ENCODE results near the gene MPZL3.

The MPZL3 gene

DNA sequence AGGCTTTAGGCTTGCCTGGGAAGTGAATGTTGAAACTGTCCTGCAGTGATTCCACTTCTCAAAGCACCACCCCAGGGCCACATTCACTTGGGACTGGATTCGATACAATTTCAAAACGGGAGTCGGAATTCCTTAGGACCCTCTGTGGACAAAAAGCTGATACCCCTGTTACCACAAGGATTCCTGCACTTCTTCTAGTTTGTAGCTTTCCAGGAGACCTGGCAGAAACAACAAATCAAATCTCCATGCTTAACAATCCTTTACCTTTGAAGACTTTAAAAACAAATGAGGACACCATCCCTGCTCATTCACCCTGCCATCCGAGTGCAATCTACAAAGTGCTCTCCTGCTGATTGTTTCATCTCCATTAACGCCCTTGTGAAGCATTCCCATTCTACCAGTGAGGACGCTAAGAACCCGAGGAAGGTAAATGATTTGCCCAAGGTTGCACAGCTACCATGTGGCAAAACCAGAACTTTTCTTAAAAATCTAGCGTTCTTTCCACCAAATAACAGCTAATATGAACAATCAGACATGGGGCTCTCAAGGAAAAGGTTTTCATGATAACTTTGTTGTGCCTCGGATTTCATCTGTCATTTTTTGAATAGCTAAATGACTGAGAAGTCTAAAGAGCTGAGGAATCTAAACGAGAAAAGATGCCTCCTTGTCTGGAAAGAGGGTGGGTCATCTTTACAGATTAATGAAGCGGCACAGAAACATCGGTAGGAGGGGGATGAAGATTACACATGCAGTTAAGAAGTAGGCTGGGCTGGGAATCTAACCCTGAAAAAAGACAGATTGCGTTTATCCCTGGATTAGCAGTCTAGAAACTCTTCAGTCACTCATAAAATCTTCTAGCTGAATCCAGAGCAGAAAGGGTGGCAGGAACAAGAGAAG, 12.7 kb upstream of the MPZL3 start:
- no peak for DNase-seq

DNA sequence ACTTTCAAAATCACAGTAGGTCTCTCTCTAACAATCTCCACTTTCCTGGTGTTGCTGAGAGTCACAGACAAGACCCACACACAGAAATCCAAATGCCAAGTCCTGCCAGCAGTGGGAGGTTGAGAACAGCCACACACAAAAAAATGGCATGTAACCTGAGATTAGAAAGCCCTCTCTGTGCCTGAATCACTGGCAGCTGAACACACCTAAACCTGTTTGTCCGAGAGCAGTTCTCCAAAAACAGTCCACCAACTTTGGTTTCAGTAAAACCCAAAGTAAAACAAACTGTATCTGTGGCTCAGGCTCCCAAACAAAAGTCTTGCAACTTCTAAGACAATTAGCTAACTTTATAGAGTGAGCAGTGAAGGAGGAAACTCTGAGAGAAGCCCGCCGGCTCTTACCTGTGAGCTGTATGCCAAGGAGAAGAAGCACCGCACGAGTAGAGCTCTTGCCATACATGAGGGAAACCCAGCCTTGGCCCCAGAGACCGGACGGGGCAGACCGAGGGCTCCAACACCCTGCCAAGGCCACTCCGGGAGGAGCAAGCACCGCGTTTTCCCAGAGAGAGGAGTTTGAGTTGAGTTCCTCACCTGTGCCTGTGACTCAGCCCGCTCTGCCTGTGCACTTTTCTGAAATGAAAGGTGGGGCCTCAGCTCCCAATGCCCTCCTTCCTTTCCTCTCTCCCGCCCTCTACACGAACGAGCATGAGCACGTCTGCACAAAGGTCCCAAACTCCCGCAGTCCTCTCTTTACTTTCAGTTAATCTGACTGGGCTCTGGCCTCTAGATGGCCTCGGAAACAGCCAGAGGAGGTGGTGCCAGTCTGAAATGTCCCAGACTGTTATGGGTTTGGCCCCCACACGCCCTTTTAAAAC, 11.8 kb upstream of the MPZL3 start, which contains the start of gene MPZL2:
MPZL2 (minus strand) TSS at position 603 of the 874 bp plus-strand sequence; CDS start at position 459, 144 bp downstream.
- no peak for DNase-seq

DNA sequence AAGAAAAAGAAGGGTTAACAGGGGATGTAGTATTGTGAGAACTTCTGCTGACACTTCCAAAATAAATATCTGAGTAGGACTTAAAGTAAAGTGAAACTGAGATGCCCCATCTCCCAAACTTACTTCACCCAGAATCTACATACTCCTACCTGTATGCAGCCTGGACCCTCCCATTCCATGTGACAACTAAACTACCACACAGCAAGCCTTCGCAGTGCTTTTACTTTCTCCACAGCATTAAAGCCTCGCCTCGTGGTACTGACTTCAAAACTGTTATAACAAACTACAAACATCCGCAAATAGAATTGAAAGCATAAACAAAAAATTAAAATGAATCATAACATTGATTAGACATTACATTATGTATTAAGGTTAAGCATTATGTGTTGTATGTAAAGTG, 10.9 kb upstream of the MPZL3 start:
- DNase-seq, result no peak

DNA sequence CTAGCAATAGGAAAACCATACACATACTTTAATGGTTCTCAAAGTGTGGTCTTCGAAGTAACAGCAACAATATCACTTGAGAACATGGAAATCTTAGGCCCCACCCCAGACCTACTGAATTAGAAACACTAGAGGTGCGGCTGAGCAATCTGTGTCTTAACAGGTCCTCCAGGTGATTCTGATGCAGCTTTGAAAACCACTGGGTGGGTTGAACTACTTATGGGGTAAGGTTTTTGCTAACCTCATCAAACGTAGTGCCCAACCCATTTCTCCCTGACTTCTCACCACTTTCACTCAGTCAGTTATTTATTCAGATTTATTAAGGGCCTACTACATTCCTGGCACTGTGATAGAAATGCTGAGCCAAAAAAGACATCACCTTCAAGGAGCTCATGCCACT, 8.2 kb upstream of the MPZL3 start:
- no peak for DNase-seq

DNA sequence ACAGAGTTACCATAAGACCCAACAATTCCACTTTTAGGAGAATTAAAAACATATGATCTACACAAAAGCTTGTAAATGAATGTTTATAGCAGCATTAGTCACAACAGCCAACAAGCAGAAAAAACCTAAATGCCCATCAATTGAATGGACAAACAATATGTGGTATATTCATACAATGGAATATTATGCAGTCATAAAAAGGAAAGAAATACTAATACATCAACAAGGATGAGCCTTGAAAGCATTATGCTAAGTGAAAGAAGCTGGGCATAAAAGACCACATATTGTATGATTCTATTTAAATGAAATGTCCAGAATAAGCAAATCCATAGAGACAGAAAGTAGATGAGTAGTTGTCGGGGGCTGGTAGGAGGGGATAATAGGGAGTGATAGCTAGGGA, 7.0 kb upstream of the MPZL3 start:
- no peak for DNase-seq

DNA sequence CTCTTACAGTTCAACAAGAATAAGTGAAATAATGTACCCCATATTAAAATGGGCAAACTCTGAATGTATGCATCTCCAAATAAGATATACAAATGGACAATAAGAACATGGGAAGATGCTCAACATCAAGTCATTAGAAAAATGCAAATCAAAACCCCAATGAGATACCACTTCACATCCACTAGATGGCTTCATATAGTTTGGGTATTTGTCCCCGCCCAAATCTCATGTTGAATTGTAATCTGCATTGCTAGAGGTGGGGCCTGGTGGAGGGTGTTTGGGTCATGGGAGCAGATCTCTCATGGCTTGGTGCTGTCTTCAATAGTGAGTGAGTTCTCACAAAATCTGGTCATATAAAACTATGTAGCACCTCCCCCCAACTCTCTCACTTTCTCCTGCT, 6.2 kb upstream of the MPZL3 start:
- no peak for DNase-seq

DNA sequence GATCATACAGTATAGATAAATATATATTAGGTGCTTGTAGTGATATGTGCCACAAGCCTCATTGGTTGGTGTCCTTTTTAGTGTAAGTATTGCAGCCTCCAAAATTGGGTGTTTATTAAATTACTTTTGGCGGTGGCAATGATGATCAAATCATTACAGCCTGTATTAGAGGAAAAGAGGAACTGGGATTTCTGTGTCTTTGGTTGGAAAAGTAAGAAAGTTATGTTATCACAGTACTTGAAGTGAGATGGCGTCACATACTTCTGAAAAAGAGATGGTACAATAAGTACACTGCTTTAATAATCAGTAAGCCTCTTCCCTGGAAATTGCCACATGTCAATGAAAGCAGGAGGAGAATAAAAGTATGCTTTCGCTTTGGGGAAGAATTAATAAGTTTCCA, 523 bp upstream of the MPZL3 start:
- DNase-seq, result no peak

DNA sequence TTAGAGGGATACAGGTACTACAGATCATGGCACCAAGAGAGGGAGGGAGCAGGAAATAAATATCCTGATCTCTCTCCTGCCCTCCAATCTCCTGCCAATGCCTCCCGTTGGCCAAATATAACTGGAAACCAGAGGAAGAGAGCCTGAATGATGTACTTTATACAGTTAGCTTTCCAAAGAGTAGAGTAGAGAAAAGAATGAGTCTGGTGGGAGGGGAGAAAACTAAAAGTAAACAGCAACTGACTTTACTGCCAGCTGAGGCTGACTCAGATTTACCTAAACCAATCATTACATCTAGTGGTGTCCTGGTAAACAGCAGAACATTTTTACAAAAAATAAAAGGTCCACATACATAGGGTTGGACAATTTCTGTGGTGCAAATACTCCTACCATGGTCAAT, 5.1 kb downstream of the MPZL3 start:
- no peak for DNase-seq

DNA sequence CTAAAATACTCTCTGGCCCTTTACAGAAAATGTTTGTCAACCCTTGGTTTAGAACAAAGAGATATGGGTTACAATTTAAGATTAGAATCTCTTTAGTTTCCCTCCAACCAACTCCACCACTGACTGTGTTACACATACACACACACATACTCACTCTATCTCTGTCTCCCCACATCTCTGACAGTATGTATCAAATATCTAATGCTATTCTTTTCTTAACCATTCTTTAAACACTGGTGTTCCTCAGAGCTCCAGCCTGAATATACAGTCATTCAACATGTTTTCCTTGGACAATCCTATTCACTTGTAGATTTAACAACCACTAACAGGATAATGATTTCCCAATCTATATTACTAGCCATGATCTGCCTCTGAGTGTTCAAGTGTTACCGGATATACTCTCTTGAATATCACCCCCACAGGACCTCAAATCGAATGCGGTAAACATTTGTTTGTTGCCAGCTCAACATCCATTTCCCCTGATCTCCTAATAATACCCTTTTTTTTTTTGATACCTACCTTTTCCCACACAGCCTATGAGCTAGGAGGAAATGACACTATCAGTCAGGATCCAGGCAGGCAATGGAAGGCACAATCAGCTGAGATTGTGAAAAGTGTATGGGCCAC, 6.1 kb downstream of the MPZL3 start:
- DNase-seq, result no peak

DNA sequence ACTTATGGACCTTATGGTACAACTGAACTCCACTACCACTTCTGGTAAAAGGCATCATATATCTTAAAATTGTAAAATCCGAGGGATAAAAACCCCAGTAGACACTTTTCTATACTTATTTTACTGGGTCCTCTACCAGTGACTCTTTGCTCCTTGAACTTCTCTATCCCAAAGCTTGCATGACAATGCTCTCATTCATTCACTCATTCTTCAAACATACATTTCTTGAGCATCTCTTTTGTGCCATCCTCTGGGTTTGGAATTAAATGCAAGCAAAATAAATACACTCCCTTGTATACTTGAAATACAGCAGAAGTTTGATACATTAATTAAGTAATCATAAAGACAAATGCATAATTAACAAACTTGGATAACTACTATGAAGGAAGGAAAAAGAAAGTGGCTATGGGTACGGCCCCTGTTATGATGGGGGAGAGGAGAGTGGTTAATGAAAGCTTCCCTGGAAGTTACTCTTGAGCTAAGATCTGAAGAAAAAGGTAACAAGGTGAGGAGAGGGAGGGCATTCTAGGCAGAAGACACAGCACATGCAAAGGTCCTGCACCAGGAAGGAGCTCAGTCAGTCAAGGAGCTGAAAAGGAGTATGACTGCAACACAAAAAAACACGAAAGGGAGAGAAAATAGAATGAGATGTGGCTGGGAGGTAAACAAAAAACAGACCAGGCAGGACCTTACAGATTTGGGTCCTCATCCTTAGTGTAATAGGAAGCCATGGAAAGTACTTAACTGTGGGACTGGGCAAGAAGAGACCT, 8.0 kb downstream of the MPZL3 start:
- no peak for DNase-seq

DNA sequence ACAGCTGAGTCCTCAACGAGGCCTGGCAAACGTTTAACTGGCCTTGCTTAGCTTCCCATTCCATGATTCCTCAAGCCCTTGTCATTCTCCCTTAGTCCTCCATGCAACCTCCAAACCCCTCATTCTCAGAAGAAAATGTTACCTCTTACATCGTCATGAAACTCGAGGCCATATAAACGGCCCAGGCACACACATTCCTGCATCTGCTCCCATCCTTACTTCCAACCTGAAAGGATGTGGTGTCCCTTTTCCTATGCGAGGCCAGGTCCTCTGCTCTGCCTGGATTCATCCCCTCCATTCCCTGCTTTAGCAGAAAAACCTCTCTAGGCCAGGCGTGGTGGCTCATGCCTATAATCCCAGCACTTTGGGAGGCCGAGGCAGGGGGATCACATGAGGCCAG, 9.0 kb downstream of the MPZL3 start:
- DNase-seq, result no peak

DNA sequence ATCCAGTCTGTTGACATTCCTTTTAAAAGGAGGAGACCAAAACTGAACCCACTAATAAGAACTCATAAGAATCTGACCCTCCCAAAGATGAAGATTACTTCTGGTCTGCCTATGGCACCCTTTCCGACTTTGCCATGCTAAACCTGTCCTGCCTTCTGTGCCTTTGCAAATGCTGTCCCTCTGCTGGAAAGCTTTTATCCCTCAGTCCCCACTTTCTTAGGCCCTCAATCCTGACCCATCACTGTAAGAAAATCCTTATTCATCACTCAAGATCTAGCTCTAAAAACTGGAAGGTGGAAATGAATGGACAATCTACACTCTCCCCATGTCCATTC, 10.4 kb downstream of the MPZL3 start:
- DNase-seq, result no peak

DNA sequence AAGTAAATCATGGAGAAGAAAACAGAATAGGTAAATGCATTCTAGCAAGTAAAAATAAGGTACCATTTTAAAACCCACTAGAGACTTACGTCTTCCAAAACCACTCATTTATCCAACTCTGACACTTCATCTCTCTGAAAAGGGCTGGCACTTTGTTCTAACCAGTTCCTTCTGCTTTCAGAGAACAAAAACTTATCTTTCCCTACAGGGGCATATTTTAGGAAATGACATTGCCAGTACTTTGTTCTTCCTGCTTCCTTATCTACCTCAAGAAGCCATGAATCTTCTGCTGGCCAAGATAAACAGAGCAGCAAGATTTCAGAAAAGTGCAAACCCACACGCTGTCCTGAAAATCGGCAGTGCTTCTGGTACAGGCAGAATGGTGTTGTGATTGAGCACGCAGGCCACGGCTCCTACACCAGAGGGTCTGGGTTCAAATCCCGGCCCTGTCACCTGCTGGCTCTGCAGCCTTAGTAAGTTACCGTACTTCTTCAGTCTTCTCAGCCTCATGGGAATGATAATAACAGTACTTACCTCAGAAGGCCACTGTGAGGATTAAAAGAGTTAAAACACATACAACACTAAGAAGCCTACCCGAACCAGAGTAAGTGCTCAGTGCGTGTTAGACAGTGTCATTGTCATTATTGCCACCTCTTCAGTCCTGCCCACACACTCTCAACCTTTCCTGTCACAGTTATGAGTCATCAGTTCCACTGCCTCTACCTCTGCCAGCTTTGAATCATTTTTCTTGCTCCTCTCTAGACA, 11.0 kb downstream of the MPZL3 start:
- DNase-seq, result peak; percentile 4

DNA sequence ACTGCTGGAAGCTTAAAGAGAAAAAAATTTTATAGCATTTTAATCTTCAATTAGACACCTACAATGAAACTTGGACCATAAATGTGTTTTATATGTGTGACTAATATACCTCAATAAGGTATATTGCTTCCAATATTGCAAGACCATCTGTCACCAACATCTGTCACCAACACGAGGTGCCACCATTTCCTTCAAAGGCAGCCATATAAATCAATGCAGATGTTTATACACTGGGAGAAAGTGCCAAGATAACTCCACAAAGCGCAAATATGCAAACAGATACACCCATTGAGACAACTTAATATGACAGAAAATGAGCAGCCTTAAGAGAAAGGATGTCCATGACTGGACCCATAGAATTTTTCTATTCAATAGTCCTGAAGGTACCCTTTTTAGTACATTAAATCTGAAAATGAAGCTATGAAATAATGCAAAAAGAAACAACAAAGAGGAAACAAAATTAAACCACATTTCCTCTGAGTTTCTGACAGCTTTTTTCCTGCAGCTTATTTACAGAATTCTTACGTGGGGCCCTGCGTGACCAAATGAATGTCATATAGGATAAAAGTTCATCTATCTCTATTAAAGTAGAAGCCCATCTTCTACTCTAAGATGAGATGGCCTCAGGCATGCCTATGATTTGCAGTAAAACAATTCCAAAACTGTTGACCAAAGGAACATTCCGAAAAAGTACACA, 12.5 kb downstream of the MPZL3 start:
- DNase-seq, result no peak

DNA sequence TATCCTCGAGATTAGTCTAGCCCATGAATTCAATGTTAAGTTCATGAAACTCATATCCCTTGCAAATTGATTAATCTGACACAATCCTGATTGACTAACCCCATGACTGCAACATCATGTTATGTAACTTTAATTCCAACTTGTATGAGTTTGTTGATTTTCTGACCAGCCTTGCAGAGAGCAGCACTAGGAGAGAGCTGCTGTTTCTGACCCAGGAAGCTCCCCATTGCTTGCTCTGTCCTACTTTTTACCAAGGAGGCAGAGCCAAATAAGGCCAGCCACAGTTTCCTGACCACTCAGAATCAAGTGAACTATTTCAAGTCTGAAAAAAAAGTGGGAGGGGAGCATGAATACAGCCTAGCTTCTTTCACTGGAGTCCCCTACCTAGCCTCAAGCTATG, 13.2 kb downstream of the MPZL3 start:
- DNase-seq, result no peak

DNA sequence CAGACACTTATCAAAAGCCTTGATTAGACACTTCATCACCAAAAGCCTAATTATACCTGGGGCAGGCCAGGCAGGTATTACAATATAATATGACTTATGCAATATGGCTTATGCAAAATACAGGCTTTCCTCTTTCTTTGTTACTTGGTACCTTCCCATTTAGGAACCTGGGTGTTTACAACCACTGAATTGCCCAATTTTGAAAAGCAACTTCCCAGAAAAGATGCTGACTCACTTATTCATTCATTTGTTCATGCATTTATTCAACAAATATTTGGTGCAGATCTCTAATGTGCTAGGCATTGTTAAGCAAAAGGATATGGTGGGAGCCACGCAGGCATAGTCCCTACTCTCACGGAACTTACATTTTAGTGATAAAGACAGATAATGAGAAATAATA, 13.7 kb downstream of the MPZL3 start:
- DNase-seq, result no peak

DNA sequence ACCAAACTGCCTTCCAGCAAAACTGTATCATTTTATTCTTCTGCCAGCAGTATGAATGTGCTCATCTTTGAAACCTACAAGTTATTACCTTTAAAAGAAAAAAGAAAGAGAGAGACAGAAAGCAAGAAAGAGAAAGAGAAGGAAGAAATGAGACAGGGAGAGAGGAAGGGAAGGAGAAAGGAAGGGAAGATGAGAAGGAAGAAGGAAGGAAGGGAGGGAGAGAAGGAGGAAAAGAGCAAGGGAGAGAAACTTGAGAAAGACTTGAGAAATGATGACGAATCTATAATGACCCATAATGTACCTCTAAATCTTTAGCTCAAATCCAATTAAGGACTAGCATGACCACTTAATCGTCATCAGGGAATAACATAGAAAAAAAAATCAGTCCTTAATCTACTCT, 16.0 kb downstream of the MPZL3 start:
- no peak for DNase-seq

DNA sequence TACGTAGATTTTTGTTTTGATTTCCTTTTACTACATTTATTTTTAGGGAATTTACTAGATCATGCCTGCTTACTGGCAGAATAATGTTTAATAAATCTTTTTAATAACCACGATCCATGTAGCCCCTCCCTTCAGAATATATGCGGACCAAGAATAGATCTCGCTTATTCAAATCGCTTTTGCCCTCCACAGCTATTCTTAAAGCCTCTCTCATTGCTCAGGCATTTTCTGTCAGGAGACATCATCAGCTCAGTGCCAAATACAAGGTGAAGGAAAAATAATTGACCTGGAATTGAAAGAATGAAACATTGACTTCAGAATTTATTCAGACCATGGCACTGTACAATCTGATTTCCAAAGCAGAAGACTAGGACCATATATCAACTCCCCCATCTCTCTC, 17.3 kb downstream of the MPZL3 start:
- DNase-seq, result no peak

DNA sequence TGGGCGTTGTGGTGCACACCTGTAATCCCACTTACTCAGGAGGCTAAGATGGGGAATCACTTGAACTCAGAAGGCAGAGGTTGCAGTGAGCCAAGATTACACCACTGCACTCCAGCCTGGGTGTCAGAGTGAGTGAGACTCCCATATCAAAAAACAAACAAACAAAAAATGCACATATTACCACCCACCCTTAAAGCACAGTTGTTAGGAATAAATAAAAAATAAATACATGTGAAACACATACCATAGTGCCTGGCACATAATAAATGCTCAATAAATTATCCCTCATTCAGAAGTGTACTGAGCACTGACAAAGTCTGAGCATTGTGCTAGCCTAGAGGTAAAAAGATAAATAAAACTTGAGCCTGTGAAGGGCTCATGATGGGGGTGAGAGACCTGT, 18.3 kb downstream of the MPZL3 start:
- no peak for DNase-seq

DNA sequence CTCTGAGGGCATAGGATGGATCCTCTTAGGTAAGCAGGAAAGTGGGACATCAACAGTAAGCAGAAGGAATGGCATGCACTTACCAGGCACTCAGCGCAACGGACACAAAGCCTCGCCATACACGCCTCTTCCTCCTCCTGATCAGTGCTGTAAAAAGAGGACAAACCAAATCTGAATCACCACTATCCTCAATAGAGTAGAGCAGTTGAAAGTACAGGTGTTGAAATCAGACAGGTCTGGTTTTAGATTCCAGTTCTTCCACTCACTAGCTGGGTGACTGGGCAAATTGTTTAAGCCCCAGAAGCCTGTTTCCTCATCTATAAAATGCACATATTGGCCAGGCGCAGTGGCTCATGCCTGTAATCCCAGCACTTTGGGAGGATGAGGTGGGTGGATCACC, 18.8 kb downstream of the MPZL3 start:
- DNase-seq, result no peak

DNA sequence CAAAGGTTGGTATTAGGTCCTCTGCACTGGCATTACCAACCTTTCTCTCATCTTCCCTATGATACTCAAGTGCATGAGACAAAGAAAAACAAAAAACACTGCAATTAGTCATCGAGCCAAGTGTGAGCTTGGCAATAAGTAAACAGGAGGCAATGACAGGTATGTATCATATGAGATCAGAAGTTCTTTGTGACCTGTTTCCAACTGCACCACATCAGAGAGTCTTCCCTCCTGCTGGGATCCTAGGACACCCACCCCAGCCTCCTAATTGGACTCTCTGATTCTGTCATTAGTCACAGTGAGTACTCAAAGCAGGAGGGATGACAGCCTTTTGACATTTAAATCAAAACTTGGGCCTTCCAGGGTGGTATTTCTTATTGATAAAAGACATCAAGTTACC, 19.5 kb downstream of the MPZL3 start:
- DNase-seq, result no peak

DNA sequence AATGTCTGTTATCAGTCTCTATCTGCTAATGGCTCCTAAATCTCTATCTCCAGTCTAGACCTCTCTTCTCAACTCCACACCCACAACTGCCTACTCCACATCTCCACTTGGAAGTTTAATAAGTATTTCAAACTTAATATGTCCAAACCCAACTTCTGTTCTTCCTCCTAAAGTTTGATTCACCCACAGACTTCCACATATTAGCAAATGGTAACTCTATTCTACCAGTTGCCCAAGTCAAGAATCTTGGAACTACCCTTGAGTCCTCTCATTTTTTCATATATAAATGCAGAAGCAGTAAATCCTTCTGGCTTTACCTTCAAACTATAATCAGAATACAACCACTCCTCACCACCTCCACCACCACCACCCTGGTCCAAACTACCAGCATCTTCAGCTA, 20.7 kb downstream of the MPZL3 start:
- DNase-seq, result no peak
